HepG2 (cell line): Measurements from ENCODE around the gene JAGN1. TPM values are rescaled to one million over a fixed set of nuclear protein-coding genes. Genes with fewer than 3 reads are reported as not detected.

Experiments used
- ETV6 ChIP-seq: sonication (generic); formaldehyde crosslinking; conservative IDR thresholded peaks from 2 replicates; pipeline ENCODE4 v1.4.0; 2020; ENCODE audit warnings: missing genetic modification reagents
- GABPB1 ChIP-seq: IDR thresholded peaks from 2 replicates; pipeline ENCODE4 v1.6.1; 2016; ENCODE audit warnings: mild to moderate bottlenecking, missing genetic modification reagents, moderate library complexity, missing compliant biosample characterization
- HNF4A ChIP-seq: sonication (generic); formaldehyde crosslinking; IDR thresholded peaks from 2 replicates; pipeline ENCODE4 v1.4.0; 2020; ENCODE audit warnings: missing genetic modification reagents
- JUND ChIP-seq: sonication (generic); formaldehyde crosslinking; IDR thresholded peaks from 2 replicates; pipeline ENCODE4 v1.8.0; 2022; ENCODE audit warnings: mild to moderate bottlenecking, missing genetic modification reagents
- KLF16 ChIP-seq, 2 experiments: sonication (generic) in 1 of 2; formaldehyde crosslinking in 1 of 2; IDR thresholded peaks; 2 replicates each; pipeline versions ENCODE4 v1.6.1 to v1.8.0; 2016 to 2023; ENCODE audit warnings: missing genetic modification reagents in 2 of 2, missing compliant biosample characterization in 1 of 2
- KLF6 ChIP-seq: IDR thresholded peaks from 2 replicates; pipeline ENCODE4 v1.8.0; 2016; ENCODE audit warnings: missing biosample characterization, missing genetic modification reagents
- MNT ChIP-seq: fragments of 450-650 bp; IDR thresholded peaks from 2 replicates; pipeline ENCODE4 v1.6.1; 2016
- RARG ChIP-seq: sonication (generic); formaldehyde crosslinking; IDR thresholded peaks from 2 replicates; pipeline ENCODE4 v1.4.0; 2020; ENCODE audit warnings: low read depth, mild to moderate bottlenecking, missing genetic modification reagents
- SSRP1 ChIP-seq: IDR thresholded peaks from 2 replicates; pipeline ENCODE4 v1.6.1; 2016; ENCODE audit warnings: control low read depth
- STAG1 ChIP-seq: sonication (generic); formaldehyde crosslinking; IDR thresholded peaks from 2 replicates; pipeline ENCODE4 v1.4.0; 2020; ENCODE audit warnings: missing genetic modification reagents
- TAF15 ChIP-seq: fragments of 200-400 bp; formaldehyde crosslinking; IDR thresholded peaks from one replicate; pipeline ENCODE4 v1.6.1; 2018; ENCODE audit warnings: mild to moderate bottlenecking, low read depth, low read length; ENCODE audit not compliant: poor library complexity, severe bottlenecking
- TOPORS ChIP-seq: sonication (generic); formaldehyde crosslinking; IDR thresholded peaks from 2 replicates; pipeline ENCODE4 v1.8.0; 2023; ENCODE audit warnings: mild to moderate bottlenecking, missing genetic modification reagents
- TRAFD1 ChIP-seq: sonication (generic); formaldehyde crosslinking; IDR thresholded peaks from 2 replicates; pipeline ENCODE4 v1.5.1; 2020; ENCODE audit warnings: missing genetic modification reagents, mild to moderate bottlenecking, borderline replicate concordance
- TRIM24 ChIP-seq: sonication (generic); formaldehyde crosslinking; IDR thresholded peaks from 2 replicates; pipeline ENCODE4 v1.8.0; 2022; ENCODE audit warnings: mild to moderate bottlenecking, missing genetic modification reagents
- ZBTB25 ChIP-seq: IDR thresholded peaks from 2 replicates; pipeline ENCODE4 v1.6.1; 2018; ENCODE audit warnings: missing genetic modification reagents
- ZNF207 ChIP-seq: fragments of 450-650 bp; IDR thresholded peaks from 2 replicates; pipeline ENCODE4 v1.6.1; 2016; ENCODE audit warnings: antibody characterized with exemption, borderline replicate concordance
- ZNF253 ChIP-seq: sonication (generic); formaldehyde crosslinking; IDR thresholded peaks from 2 replicates; pipeline ENCODE4 v1.8.0; 2022; ENCODE audit warnings: mild to moderate bottlenecking, missing genetic modification reagents, borderline replicate concordance
- ZNF430 ChIP-seq: sonication (generic); formaldehyde crosslinking; IDR thresholded peaks from 2 replicates; pipeline ENCODE4 v1.9.0; 2021; ENCODE audit warnings: mild to moderate bottlenecking, missing genetic modification reagents
- ZNF451 ChIP-seq: sonication (generic); formaldehyde crosslinking; IDR thresholded peaks from 2 replicates; pipeline ENCODE4 v1.5.0; 2020; ENCODE audit warnings: mild to moderate bottlenecking, missing genetic modification reagents
- ZNF549 ChIP-seq: sonication (generic); formaldehyde crosslinking; IDR thresholded peaks from 2 replicates; pipeline ENCODE4 v1.5.0; 2020; ENCODE audit warnings: missing genetic modification reagents
- ZNF564 ChIP-seq: sonication (generic); formaldehyde crosslinking; IDR thresholded peaks from 2 replicates; pipeline ENCODE4 v1.8.1; 2023; ENCODE audit warnings: mild to moderate bottlenecking, missing genetic modification reagents
- ZNF597 ChIP-seq: sonication (generic); formaldehyde crosslinking; IDR thresholded peaks from 2 replicates; pipeline ENCODE4 v1.5.0; 2020; ENCODE audit warnings: missing genetic modification reagents
- ZNF772 ChIP-seq: sonication (generic); formaldehyde crosslinking; IDR thresholded peaks from 2 replicates; pipeline ENCODE4 v1.5.0; 2020; ENCODE audit warnings: mild to moderate bottlenecking, missing genetic modification reagents
- ZNF776 ChIP-seq: sonication (generic); formaldehyde crosslinking; IDR thresholded peaks from 2 replicates; pipeline ENCODE4 v1.4.0; 2020; ENCODE audit warnings: mild to moderate bottlenecking, missing genetic modification reagents
- ZNF878 ChIP-seq: sonication (generic); formaldehyde crosslinking; IDR thresholded peaks from 2 replicates; pipeline ENCODE4 v1.8.1; 2023; ENCODE audit warnings: mild to moderate bottlenecking, missing genetic modification reagents, moderate library complexity
- polyA plus RNA-seq, 8 experiments: library from polyadenylated mRNA; depleted of rRNA in 3 of 8; stranded (reverse) in 7 of 8; unstranded in 1 of 8; fragments of >200 nt; fragmentation: Illumina TruSeq in 4 of 8; extraction: Trizol in 4 of 8; gene quantifications; 2 replicates each; pipeline versions ENCODE4 v1.2.1 to v1.2.3, GENCODE V29; 2011 to 2016; ENCODE audit warnings: low read depth in 4 of 8, missing spikeins in 1 of 8, mixed read lengths in 1 of 8; ENCODE audit not compliant: insufficient read depth in 1 of 8
- total RNA-seq, 5 experiments: library from RNA; depleted of rRNA; stranded (reverse); fragments of >200 nt; fragmentation: Illumina TruSeq; extraction: Trizol; gene quantifications; 2 replicates each; pipeline ENCODE4 v1.2.3, GENCODE V29; 2016; ENCODE audit warnings: low read depth in 1 of 5
- TF ChIP-seq, protein P1 (sequence below): sonication (generic); formaldehyde crosslinking; IDR thresholded peaks from 2 replicates; pipeline ENCODE4 v1.5.0; 2020; ENCODE audit warnings: mild to moderate bottlenecking, low read depth, missing genetic modification reagents, borderline replicate concordance
- TF ChIP-seq, protein P2 (sequence below): sonication (generic); formaldehyde crosslinking; IDR thresholded peaks from 2 replicates; pipeline ENCODE4 v1.5.0; 2020; ENCODE audit warnings: missing genetic modification reagents

The JAGN1 gene
- total and polyA plus RNA-seq, 2 of the 13 experiments (the other 11 are each of a cell fraction or from before 2014, with no cell fraction given): 49.9 to 50.9 TPM

DNA sequence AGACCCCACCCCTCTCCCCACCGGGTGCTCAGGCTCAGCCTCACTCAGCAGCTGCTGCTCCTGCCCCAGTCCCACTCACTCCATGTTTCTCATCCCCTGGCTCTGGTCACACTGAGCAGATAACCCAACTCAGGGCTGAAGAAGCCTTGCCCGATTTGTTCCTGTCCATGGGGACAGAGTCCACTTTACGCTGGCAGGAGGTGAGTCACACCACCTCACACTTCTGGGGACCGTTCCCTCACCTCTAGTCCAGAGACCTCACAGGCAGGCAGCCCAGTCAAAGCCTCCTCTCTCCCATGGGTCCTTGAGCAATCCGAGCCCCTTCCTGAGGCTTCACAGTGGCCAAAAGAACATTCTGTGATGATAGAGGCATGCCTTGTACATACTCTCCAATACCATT lies 11.7 kb upstream of the JAGN1 start (continued):
- no peak for TF ChIP-seq ZNF549 (CRISPR knock-in tag)
- no peak for TF ChIP-seq TAF15
- 0 out of 2 replicates have a peak, but pooled peaks have one; percentile 39 for TF ChIP-seq ZNF772
- no peak for TF ChIP-seq ETV6 (CRISPR knock-in tag)
- TF ChIP-seq JUND (CRISPR knock-in tag): peak; percentile 91
- no peak for TF ChIP-seq ZNF430
- peak; percentile 89 for TF ChIP-seq HNF4A (CRISPR knock-in tag)
- no peak for TF ChIP-seq ZNF253
- no peak for TF ChIP-seq ZNF451
- TF ChIP-seq KLF16 (CRISPR knock-in tag; IDR thresholded peaks at IDR 0.05): peak in 1 of 2 experiments; percentile 30; a peak in 1 of 4 replicates
- TF ChIP-seq STAG1 (CRISPR knock-in tag): peak; percentile 24; the same call in 1 of the 2 replicates
- no peak for TF ChIP-seq ZNF776
- no peak; the same call in 1 of the 2 replicates for TF ChIP-seq KLF6
- TF ChIP-seq, protein P1, sequence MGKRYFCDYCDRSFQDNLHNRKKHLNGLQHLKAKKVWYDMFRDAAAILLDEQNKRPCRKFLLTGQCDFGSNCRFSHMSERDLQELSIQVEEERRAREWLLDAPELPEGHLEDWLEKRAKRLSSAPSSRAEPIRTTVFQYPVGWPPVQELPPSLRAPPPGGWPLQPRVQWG (CRISPR knock-in tag): no peak
- TF ChIP-seq TOPORS: no peak
- TF ChIP-seq TRAFD1: no peak
- no peak for TF ChIP-seq ZBTB25
- TF ChIP-seq ZNF207: no peak
- no peak for TF ChIP-seq ZNF597 (CRISPR knock-in tag)
- no peak for TF ChIP-seq MNT
- no peak for TF ChIP-seq RARG (CRISPR knock-in tag)
- no peak for TF ChIP-seq TRIM24 (CRISPR knock-in tag)
- TF ChIP-seq, protein P2, sequence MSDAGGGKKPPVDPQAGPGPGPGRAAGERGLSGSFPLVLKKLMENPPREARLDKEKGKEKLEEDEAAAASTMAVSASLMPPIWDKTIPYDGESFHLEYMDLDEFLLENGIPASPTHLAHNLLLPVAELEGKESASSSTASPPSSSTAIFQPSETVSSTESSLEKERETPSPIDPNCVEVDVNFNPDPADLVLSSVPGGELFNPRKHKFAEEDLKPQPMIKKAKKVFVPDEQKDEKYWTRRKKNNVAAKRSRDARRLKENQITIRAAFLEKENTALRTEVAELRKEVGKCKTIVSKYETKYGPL (CRISPR knock-in tag): no peak
- no peak for TF ChIP-seq SSRP1 (CRISPR knock-in tag)
- no peak for TF ChIP-seq ZNF564 (CRISPR knock-in tag)
- no peak for TF ChIP-seq ZNF878
- TF ChIP-seq GABPB1 (CRISPR knock-in tag): no peak; the same call in 1 of the 2 replicates
